Measurements from ENCODE around the gene DCAF15. TPM values are rescaled to one million over a fixed set of nuclear protein-coding genes. Genes with fewer than 3 reads are reported as not detected.

DCAF15 gene
- total and polyA plus RNA-seq, 4 donors, result 10.9 to 49.9 (median 35.3) TPM

DNA sequence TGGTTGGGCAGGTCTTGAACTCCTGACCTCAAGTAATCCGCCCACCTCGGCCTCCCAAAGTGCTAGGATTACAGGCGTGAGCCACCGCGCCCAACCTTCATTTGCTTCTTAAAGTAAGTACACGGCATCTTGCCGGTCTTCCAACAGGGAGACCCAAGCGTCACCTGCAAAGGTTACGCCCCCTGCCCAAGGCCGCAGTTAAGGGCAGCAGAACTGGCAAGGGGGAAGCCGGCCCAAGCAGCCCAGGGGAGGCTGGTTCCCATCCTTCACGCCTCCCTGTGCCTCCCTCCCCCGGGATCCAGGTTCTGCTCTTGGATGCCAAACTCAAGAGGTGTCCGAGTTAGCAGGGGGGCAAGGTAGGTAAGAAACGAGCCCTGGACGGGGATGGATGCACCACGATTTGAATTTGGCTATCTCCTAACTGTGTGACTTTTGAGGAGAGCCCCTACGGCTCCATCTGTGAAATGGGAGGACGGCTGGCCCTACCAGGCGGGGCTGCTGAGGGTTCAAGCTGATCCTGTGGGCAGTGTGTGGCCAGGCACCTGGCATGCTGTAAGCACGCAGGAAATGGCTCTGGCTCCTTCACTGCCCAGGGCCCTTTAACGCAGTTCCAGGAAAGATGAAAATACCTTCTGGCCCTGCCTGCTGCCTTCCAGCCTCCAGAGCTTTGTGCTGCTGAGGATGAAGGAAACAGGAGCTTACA lies 44.8 kb downstream of the DCAF15 start:
- WGBS (ENCODE audit: insufficient coverage), result 96% methylated on average over 22 of the region's 22 CpGs
- Histone ChIP-seq H3K27me3 (ENCODE audit: control insufficient read depth, insufficient read depth, low read length) (no peaks in the 10 kb centered on the region), H3K9me3 (ENCODE audit: control insufficient read depth, insufficient read depth, low read length) (no peaks in the 10 kb centered on the region), H3K27ac (ENCODE audit: low read depth, low read length) (no peak overlapping the region), H3K4me3 (ENCODE audit: low read depth, low read length) (no peak overlapping the region), H3K36me3 (ENCODE audit: control insufficient read depth, insufficient read depth, low read length) (peaks cover 53% of the 10 kb centered on the region), H3K4me1 (ENCODE audit: control insufficient read depth, insufficient read depth, low read length) (peaks cover 17% of the 10 kb centered on the region)
- DNase-seq (ENCODE audit: low read depth in 4 of 6, low spot score in 6 of 6), result no peak

- Histone ChIP-seq H3K36me3 (ENCODE audit: control insufficient read depth, insufficient read depth, low read length) (peaks cover 48% of the 10 kb centered on the region), H3K9me3 (ENCODE audit: control insufficient read depth, insufficient read depth, low read length) (no peaks in the 10 kb centered on the region), H3K27me3 (ENCODE audit: control insufficient read depth, insufficient read depth, low read length) (no peaks in the 10 kb centered on the region), H3K4me1 (ENCODE audit: control insufficient read depth, insufficient read depth, low read length) (peaks cover 18% of the 10 kb centered on the region), H3K4me3 (ENCODE audit: low read depth, low read length) (no peak overlapping the region), H3K27ac (ENCODE audit: low read depth, low read length) (no peak overlapping the region)
- 86% methylated on average over 4 of the region's 6 CpGs for WGBS (ENCODE audit: insufficient coverage)
- no peak for DNase-seq (ENCODE audit: low read depth in 4 of 6, low spot score in 6 of 6)
Measured at GRCh38 chr19:13997631-13997962, 45.3 kb downstream of the DCAF15 start.

- WGBS (ENCODE audit: insufficient coverage), result 100% methylated on average over 1 of the region's 1 CpG
- DNase-seq (ENCODE audit: low read depth in 4 of 6, low spot score in 6 of 6), result no peak
- Histone ChIP-seq H3K36me3 (ENCODE audit: control insufficient read depth, insufficient read depth, low read length) (peaks cover 39% of the 10 kb centered on the region), H3K9me3 (ENCODE audit: control insufficient read depth, insufficient read depth, low read length) (no peaks in the 10 kb centered on the region), H3K27ac (ENCODE audit: low read depth, low read length) (no peak overlapping the region), H3K27me3 (ENCODE audit: control insufficient read depth, insufficient read depth, low read length) (no peaks in the 10 kb centered on the region), H3K4me3 (ENCODE audit: low read depth, low read length) (no peak overlapping the region), H3K4me1 (ENCODE audit: control insufficient read depth, insufficient read depth, low read length) (peaks cover 19% of the 10 kb centered on the region)
Measured at GRCh38 chr19:13998426-13998825, 46.1 kb downstream of the DCAF15 start.

GRCh38 chr19:13999085-13999484 lies 46.8 kb downstream of the DCAF15 start:
- Histone ChIP-seq H3K4me1 (ENCODE audit: control insufficient read depth, insufficient read depth, low read length) (peaks cover 19% of the 10 kb centered on the region), H3K9me3 (ENCODE audit: control insufficient read depth, insufficient read depth, low read length) (no peaks in the 10 kb centered on the region), H3K4me3 (ENCODE audit: low read depth, low read length) (no peak overlapping the region), H3K27me3 (ENCODE audit: control insufficient read depth, insufficient read depth, low read length) (no peaks in the 10 kb centered on the region), H3K27ac (ENCODE audit: low read depth, low read length) (no peak overlapping the region), H3K36me3 (ENCODE audit: control insufficient read depth, insufficient read depth, low read length) (peaks cover 34% of the 10 kb centered on the region)
- no peak for DNase-seq (ENCODE audit: low read depth in 4 of 6, low spot score in 6 of 6)
- 100% methylated on average over 2 of the region's 3 CpGs for WGBS (ENCODE audit: insufficient coverage)

- WGBS (ENCODE audit: insufficient coverage), result 89% methylated on average over 12 of the region's 13 CpGs
- no peaks in the 10 kb centered on the region for H3K27me3 ChIP-seq (ENCODE audit: control insufficient read depth, insufficient read depth, low read length)
- peaks cover 25% of the 10 kb centered on the region for H3K4me1 ChIP-seq (ENCODE audit: control insufficient read depth, insufficient read depth, low read length)
- H3K36me3 ChIP-seq (ENCODE audit: control insufficient read depth, insufficient read depth, low read length), result peaks cover 25% of the 10 kb centered on the region
- DNase-seq (ENCODE audit: low read depth in 4 of 6, low spot score in 6 of 6), result no peak
- no peak overlapping the region for H3K27ac ChIP-seq (ENCODE audit: low read depth, low read length)
- no peaks in the 10 kb centered on the region for H3K9me3 ChIP-seq (ENCODE audit: control insufficient read depth, insufficient read depth, low read length)
- no peak overlapping the region for H3K4me3 ChIP-seq (ENCODE audit: low read depth, low read length)
Measured at GRCh38 chr19:14000691-14001375, 48.5 kb downstream of the DCAF15 start.

DNA sequence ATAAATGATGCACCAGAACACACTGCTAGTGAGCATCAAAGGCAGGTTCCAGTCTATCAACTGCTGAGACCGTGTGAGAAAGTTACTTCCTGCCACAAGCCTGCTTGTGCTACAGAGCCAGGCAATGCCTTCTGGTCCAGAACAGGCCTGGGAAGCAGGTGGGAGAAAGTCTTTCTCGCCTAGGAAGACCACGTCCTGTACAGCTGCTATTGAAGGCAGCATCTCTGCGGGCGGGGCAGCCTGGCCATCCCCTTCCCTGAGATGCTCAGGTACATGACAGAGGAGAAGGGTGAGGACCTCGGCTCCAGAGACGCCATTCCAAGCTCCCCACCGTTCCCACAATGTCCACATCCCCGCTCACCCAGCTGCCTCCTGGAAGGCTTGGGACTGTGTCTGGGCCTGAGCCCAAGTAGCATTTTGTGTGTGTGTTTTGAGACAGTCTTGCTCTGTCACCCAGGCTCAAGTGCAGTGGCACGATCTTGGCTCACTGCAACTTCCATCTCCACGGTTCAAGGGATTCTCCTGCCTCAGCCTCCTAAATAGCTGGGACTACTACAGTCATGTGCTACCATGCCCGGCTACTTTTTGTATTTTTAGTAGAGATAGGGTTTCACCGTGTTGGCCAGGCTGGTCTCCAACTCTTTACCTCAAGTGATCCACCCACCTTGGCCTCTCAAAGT lies 50.4 kb downstream of the DCAF15 start:
- no peaks in the 10 kb centered on the region for H3K9me3 ChIP-seq (ENCODE audit: control insufficient read depth, insufficient read depth, low read length)
- WGBS (ENCODE audit: insufficient coverage), result 58% methylated on average over 7 of the region's 13 CpGs
- peaks cover 30% of the 10 kb centered on the region for H3K4me1 ChIP-seq (ENCODE audit: control insufficient read depth, insufficient read depth, low read length)
- peaks cover 12% of the 10 kb centered on the region for H3K36me3 ChIP-seq (ENCODE audit: control insufficient read depth, insufficient read depth, low read length)
- no peak overlapping the region for H3K4me3 ChIP-seq (ENCODE audit: low read depth, low read length)
- no peaks in the 10 kb centered on the region for H3K27me3 ChIP-seq (ENCODE audit: control insufficient read depth, insufficient read depth, low read length)
- peak overlapping the region; percentile 26 for H3K27ac ChIP-seq (ENCODE audit: low read depth, low read length)
- no peak for DNase-seq (ENCODE audit: low read depth in 4 of 6, low spot score in 6 of 6)

GRCh38 chr19:14003251-14004055 lies 51.1 kb downstream of the DCAF15 start:
- 76% methylated on average over 5 of the region's 10 CpGs for WGBS (ENCODE audit: insufficient coverage)
- Histone ChIP-seq H3K9me3 (ENCODE audit: control insufficient read depth, insufficient read depth, low read length) (no peaks in the 10 kb centered on the region), H3K4me1 (ENCODE audit: control insufficient read depth, insufficient read depth, low read length) (peaks cover 30% of the 10 kb centered on the region), H3K4me3 (ENCODE audit: low read depth, low read length) (no peak overlapping the region), H3K36me3 (ENCODE audit: control insufficient read depth, insufficient read depth, low read length) (peaks cover 10% of the 10 kb centered on the region), H3K27me3 (ENCODE audit: control insufficient read depth, insufficient read depth, low read length) (no peaks in the 10 kb centered on the region), H3K27ac (ENCODE audit: low read depth, low read length) (peak overlapping the region; percentile 26)
- DNase-seq (ENCODE audit: low read depth in 4 of 6, low spot score in 6 of 6), result no peak

GRCh38 chr19:14004619-14005348 lies 52.5 kb downstream of the DCAF15 start:
- Histone ChIP-seq H3K9me3 (ENCODE audit: control insufficient read depth, insufficient read depth, low read length) (no peaks in the 10 kb centered on the region), H3K4me1 (ENCODE audit: control insufficient read depth, insufficient read depth, low read length) (peaks cover 30% of the 10 kb centered on the region), H3K27me3 (ENCODE audit: control insufficient read depth, insufficient read depth, low read length) (no peaks in the 10 kb centered on the region), H3K27ac (ENCODE audit: low read depth, low read length) (peak overlapping the region; percentile 81), H3K4me3 (ENCODE audit: low read depth, low read length) (peak overlapping the region; percentile 29), H3K36me3 (ENCODE audit: control insufficient read depth, insufficient read depth, low read length) (peaks cover 9% of the 10 kb centered on the region)
- peak in 1 of 6 donors; percentile 38 for DNase-seq (ENCODE audit: low read depth in 4 of 6, low spot score in 6 of 6)
- WGBS (ENCODE audit: insufficient coverage), result 68% methylated on average over 10 of the region's 14 CpGs
